Lung (tissue), 12 donors: Measurements from ENCODE around the gene BDKRB2. TPM values are rescaled to one million over a fixed set of nuclear protein-coding genes. Genes with fewer than 3 reads are reported as not detected.

ENCODE experiments used
- ATAC-seq: fragments of 200-7000 bp; cut with Tn5 transposase; one replicate; pipeline ENCODE4 v1.9.1; 2020; ENCODE audit warnings: moderate number of reproducible peaks; ENCODE audit not compliant: insufficient read depth, low FRiP score
- DNase-seq, 3 donors: peaks; one replicate each; pipeline ENCODE4 v3.0.0-alpha.2; 2013 to 2017
- H3K27ac ChIP-seq, 2 donors: one replicate each; pipeline ENCODE4 v1.5.1; 2013; ENCODE audit warnings: mild to moderate bottlenecking in 2 of 2, moderate library complexity in 2 of 2, control low read depth in 1 of 2, inconsistent platforms in 1 of 2, low read depth in 1 of 2, low read length in 1 of 2
- H3K27me3 ChIP-seq, 3 donors: one replicate each; pipeline ENCODE4 v1.5.1; 2013; ENCODE audit warnings: low read length in 2 of 3; ENCODE audit not compliant: control insufficient read depth in 3 of 3, insufficient read depth in 3 of 3
- H3K36me3 ChIP-seq, 4 donors: one replicate each; pipeline ENCODE4 v1.5.1; 2013; ENCODE audit warnings: low read length in 4 of 4, mild to moderate bottlenecking in 1 of 4, moderate library complexity in 1 of 4; ENCODE audit not compliant: control insufficient read depth in 4 of 4, insufficient read depth in 4 of 4
- H3K4me1 ChIP-seq, 5 donors: one replicate each; pipeline ENCODE4 v1.5.1; 2013; ENCODE audit warnings: low read length in 5 of 5, mild to moderate bottlenecking in 2 of 5, moderate library complexity in 1 of 5; ENCODE audit not compliant: control insufficient read depth in 5 of 5, insufficient read depth in 5 of 5
- H3K4me3 ChIP-seq: one replicate; pipeline ENCODE4 v1.5.1; 2013; ENCODE audit warnings: mild to moderate bottlenecking, control low read depth, moderate library complexity
- H3K9ac ChIP-seq, 2 donors: one replicate each; pipeline ENCODE4 v1.5.1; 2013; ENCODE audit warnings: low read length in 2 of 2, control low read depth in 1 of 2; ENCODE audit not compliant: insufficient read depth in 1 of 2
- H3K9me3 ChIP-seq, 4 donors: one replicate each; pipeline ENCODE4 v1.5.1; 2013; ENCODE audit warnings: low read length in 3 of 4, mild to moderate bottlenecking in 1 of 4, moderate library complexity in 1 of 4; ENCODE audit not compliant: control insufficient read depth in 4 of 4, insufficient read depth in 3 of 4
- WGBS, 2 donors: extraction: QIAGEN DNeasy Blood & Tissue Kit; methylation state at CpG; one replicate each; pipeline ENCODE4 v1.1.7; 2013; 5-methylcytosine and 5-hydroxymethylcytosine counted together
- polyA plus RNA-seq, 2 donors: library from polyadenylated mRNA; stranded (reverse); fragments of 200-250 nt; gene quantifications; one replicate each; pipeline ENCODE4 v1.2.1, GENCODE V29; 2013
- total RNA-seq, 2 donors: library from RNA; depleted of rRNA in 1 of 2; stranded (reverse); fragments of >200 nt in 1 of 2; gene quantifications; one replicate each; pipeline ENCODE4 v1.2.1, GENCODE V29; 2014 to 2021
- TF ChIP-seq, protein P1 (sequence below): IDR thresholded peaks from 2 replicates; pipeline ENCODE4 v1.5.1; 2012; ENCODE audit warnings: mild to moderate bottlenecking; ENCODE audit errors: control extremely low read depth, extremely low read depth
- donor health status: control.
- donor health status: control.
- donor health status: Bipolar disorder and iron deficiency.
- donor health status: healthy.
- donor health status: DM: yes; HTN: yes; CAD: no.

BDKRB2 gene
- total and polyA plus RNA-seq, 4 donors = 0.77 to 5.8 (median 2.4) TPM

DNA sequence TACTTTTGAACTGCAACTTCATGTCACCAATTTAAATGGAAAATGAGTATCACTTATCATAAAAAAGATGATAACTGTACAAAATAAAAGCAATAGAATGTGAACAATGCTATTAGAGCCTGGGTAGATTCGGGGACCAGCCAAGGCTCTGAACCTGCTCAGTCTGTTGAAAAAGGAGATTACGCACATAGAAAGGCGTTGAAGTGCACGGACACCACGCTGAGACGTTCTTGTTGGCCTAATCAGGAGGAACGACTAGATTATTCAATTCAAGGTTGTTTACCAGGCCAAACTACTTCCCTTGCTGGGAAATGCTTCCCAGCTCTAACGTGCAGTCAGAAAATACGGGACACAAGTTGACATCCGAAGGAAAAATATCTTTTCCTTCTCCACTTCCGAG, 27.9 kb downstream of the BDKRB2 start:
- DNase-seq = no peak
- whole genome bisulfite sequencing, 2 donors = 87 to 89% methylated on average over 11 of the region's 11 CpGs
- ATAC-seq = no peak

DNA sequence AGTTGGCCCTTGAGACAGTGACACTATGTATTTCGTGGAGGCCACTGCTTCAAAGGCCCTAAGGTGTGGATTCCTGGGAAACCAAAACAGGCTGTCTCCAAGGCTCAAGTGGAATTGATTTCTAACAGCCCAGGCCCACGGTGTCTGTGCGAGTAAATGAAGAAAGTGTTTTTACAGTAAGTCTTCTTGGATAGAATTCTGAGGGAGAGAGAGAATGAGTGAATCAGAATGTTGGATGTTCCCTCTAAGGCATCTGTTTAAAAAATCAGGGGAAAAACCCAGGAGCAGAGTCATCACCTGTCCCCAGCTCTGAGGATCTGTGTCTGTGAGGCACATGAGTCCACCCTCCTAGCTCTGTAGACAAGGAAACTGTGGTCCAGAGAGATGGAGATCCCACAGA, 29.0 kb downstream of the BDKRB2 start:
- Histone ChIP-seq H3K9me3 (peaks cover 0 to 3% (median 0%) of the 10 kb centered on the region in 4 donors), H3K4me3 (no peak overlapping the region), H3K27ac (no peak overlapping the region), H3K4me1 (peaks cover 0 to 16% (median 0%) of the 10 kb centered on the region in 5 donors), H3K36me3 (no peaks in the 10 kb centered on the region), H3K9ac (no peak overlapping the region), H3K27me3 (no peaks in the 10 kb centered on the region)
- no peak for ATAC-seq
- DNase-seq = no peak
- TF ChIP-seq, protein P1, sequence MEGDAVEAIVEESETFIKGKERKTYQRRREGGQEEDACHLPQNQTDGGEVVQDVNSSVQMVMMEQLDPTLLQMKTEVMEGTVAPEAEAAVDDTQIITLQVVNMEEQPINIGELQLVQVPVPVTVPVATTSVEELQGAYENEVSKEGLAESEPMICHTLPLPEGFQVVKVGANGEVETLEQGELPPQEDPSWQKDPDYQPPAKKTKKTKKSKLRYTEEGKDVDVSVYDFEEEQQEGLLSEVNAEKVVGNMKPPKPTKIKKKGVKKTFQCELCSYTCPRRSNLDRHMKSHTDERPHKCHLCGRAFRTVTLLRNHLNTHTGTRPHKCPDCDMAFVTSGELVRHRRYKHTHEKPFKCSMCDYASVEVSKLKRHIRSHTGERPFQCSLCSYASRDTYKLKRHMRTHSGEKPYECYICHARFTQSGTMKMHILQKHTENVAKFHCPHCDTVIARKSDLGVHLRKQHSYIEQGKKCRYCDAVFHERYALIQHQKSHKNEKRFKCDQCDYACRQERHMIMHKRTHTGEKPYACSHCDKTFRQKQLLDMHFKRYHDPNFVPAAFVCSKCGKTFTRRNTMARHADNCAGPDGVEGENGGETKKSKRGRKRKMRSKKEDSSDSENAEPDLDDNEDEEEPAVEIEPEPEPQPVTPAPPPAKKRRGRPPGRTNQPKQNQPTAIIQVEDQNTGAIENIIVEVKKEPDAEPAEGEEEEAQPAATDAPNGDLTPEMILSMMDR = no peak
- WGBS, 2 donors = 79 to 81% methylated on average over 3 of the region's 3 CpGs

More for the DNA sequence above, 27.9 kb downstream of the BDKRB2 start:
- Histone ChIP-seq H3K9ac (no peak overlapping the region), H3K9me3 (peaks cover 0 to 6% (median 2%) of the 10 kb centered on the region in 4 donors), H3K27ac (no peak overlapping the region), H3K27me3 (no peaks in the 10 kb centered on the region), H3K4me1 (peaks cover 0 to 16% (median 0%) of the 10 kb centered on the region in 5 donors), H3K4me3 (no peak overlapping the region), H3K36me3 (no peaks in the 10 kb centered on the region)
- TF ChIP-seq, protein P1 = no peak

DNA sequence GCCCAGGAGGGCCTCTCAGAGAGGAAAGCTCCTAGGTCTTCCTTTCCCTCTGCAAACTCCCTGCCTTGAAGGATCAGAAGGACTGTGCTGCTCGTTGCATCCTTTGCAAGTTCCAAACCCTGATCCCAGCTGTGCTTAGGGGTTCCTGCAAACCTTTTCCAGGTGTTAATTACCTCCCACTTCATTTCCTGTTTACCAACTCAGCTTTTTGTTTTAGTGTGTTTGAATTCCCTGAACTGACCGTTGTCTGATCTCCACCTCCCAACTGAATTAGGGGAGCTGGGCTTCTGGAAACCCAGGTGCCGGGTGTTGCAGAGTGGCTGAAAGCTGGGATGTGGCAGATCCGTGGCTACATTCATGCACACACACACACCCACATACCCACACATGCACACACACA, 30.8 kb downstream of the BDKRB2 start:
- no peak overlapping the region for H3K27ac ChIP-seq
- peaks cover 0 to 16% (median 0%) of the 10 kb centered on the region in 5 donors for H3K4me1 ChIP-seq
- 62 to 73% methylated on average over 4 of the region's 4 CpGs for whole genome bisulfite sequencing, 2 donors
- TF ChIP-seq, protein P1 = no peak
- no peak overlapping the region for H3K9ac ChIP-seq
- no peaks in the 10 kb centered on the region for H3K27me3 ChIP-seq
- H3K9me3 ChIP-seq = no peaks in the 10 kb centered on the region
- ATAC-seq (no peak), DNase-seq (no peak)
- no peaks in the 10 kb centered on the region for H3K36me3 ChIP-seq
- no peak overlapping the region for H3K4me3 ChIP-seq

DNA sequence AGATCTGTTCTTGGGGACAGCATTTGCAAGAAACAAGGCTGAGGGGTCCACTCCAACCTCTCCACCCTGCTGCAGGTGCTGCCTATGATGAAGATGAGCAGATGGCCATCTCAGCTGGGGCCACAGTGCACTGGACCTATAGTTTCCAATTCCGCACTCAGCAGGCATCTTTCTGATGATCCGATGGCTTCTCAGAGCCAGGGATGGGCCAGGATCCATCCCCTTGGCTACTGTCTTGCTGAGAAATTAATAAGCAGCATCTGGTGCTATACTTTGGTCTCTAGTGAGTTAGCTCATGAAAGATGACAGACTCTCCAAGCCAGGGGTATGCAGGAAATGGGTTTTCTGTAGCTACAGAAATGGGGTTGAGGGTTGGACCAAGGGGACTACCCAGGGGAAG, 33.0 kb downstream of the BDKRB2 start:
- DNase-seq (no peak), ATAC-seq (no peak)
- Histone ChIP-seq H3K27ac (no peak overlapping the region), H3K27me3 (no peaks in the 10 kb centered on the region), H3K36me3 (no peaks in the 10 kb centered on the region), H3K4me1 (peaks cover 0 to 8% (median 0%) of the 10 kb centered on the region in 5 donors), H3K9me3 (peaks cover 0 to 4% (median 0%) of the 10 kb centered on the region in 4 donors), H3K4me3 (no peak overlapping the region), H3K9ac (no peak overlapping the region)
- WGBS, 2 donors = 96 to 97% methylated on average over 2 of the region's 2 CpGs
- TF ChIP-seq, protein P1 = no peak
